ENCODE results near the gene NLE1. TPM values are rescaled to one million over a fixed set of nuclear protein-coding genes. Genes with fewer than 3 reads are reported as not detected.

Gene NLE1
- total RNA-seq, 4 donors from 2014 or later, result 5.1 to 11.7 (median 8.3) TPM

- no peaks in the 10 kb centered on the region for H3K36me3 ChIP-seq
Observed at GRCh38 chr17:35089586-35090296, 52.4 kb downstream of the NLE1 start.

DNA sequence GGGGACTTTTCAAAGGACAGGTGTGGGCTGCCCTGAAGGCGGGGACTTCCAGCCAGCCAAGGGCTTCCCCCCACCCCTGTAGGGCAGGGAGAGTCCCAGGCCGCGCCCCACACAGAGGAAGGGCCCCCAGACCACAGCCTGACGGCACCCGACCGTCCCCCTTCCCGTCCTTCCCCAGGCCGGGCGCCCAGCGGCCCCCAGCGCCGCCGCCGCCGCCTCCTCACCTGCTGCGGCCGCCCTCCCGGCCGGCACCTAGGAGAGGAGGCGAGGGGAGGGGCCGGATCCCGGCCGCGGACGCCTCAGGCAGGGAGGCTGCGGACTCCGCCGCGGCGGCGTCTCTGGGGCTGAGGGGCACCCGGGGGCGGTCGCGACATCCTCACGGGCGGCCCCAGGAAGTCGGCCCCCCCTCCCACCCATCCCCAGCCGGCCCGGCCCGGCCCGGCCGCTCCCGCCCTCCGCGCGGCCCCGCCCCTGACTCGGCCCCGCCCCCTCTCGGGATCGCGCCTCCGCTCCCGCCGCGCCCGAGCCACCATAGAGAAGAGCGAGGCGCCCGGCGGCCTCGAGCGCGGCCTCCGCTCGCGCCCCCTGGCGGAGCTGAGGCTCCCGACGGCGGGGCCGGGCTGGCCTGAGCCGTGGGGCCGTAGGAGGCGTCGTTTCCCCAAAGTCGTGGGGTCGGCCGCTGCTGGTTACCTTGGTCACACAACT, 53.1 kb downstream of the NLE1 start:
- peak overlapping the region; percentile 90 to 98 (median 94) for H3K4me3 ChIP-seq
- H3K9me3 ChIP-seq, result no peaks in the 10 kb centered on the region
- peak; percentile 49 to 50 for TF ChIP-seq POLR2A (IDR thresholded peaks at IDR 0.05)
- peak; percentile 86 to 96 (median 93) for TF ChIP-seq CTCF (IDR thresholded peaks at IDR 0.05)
- no peaks in the 10 kb centered on the region for H3K36me3 ChIP-seq
- H3K27ac ChIP-seq, result peak overlapping the region; percentile 96 to 99 (median 98)
- peak; percentile 90 to 95 (median 93) for DNase-seq
- H3K4me1 ChIP-seq, result peaks cover 0 to 31% (median 4%) of the 10 kb centered on the region in 4 donors
- no peaks in the 10 kb centered on the region for H3K27me3 ChIP-seq

More at GRCh38 chr17:35089586-35090296, 52.4 kb downstream of the NLE1 start:
- Histone ChIP-seq H3K27ac (peak overlapping the region; percentile 96 to 99 (median 98)), H3K27me3 (no peaks in the 10 kb centered on the region), H3K9me3 (no peaks in the 10 kb centered on the region), H3K4me1 (peaks cover 0 to 25% (median 4%) of the 10 kb centered on the region in 4 donors), H3K4me3 (peak overlapping the region; percentile 90 to 98 (median 94))
- TF ChIP-seq CTCF (IDR thresholded peaks at IDR 0.05), result peak in 1 of 6 experiments; percentile 23
- no peak for TF ChIP-seq POLR2A (IDR thresholded peaks at IDR 0.05)
- peak in 2 of 3 donors; percentile 26 to 56 for DNase-seq

GRCh38 chr17:35088356-35088880, 53.7 kb downstream of the NLE1 start:
- peak; percentile 41 to 81 (median 76) for DNase-seq
- Histone ChIP-seq H3K9me3 (no peaks in the 10 kb centered on the region), H3K36me3 (no peaks in the 10 kb centered on the region), H3K4me1 (peaks cover 0 to 31% (median 4%) of the 10 kb centered on the region in 4 donors), H3K4me3 (peak overlapping the region; percentile 90 to 98 (median 94)), H3K27ac (peak overlapping the region; percentile 96 to 99 (median 98)), H3K27me3 (no peaks in the 10 kb centered on the region)
- no peak for TF ChIP-seq POLR2A (IDR thresholded peaks at IDR 0.05)
- TF ChIP-seq CTCF (IDR thresholded peaks at IDR 0.05), result no peak

GRCh38 chr17:35087731-35088355, 54.3 kb downstream of the NLE1 start:
- peak overlapping the region; percentile 96 to 99 (median 98) for H3K27ac ChIP-seq
- peaks cover 0 to 31% (median 6%) of the 10 kb centered on the region in 4 donors for H3K4me1 ChIP-seq
- no peaks in the 10 kb centered on the region for H3K27me3 ChIP-seq
- H3K36me3 ChIP-seq, result no peaks in the 10 kb centered on the region
- DNase-seq, result peak; percentile 43 to 84 (median 69)
- TF ChIP-seq POLR2A (IDR thresholded peaks at IDR 0.05), result peak; percentile 43 to 68
- TF ChIP-seq CTCF (IDR thresholded peaks at IDR 0.05), result peak in 2 of 6 experiments; percentile 3 to 4
- no peaks in the 10 kb centered on the region for H3K9me3 ChIP-seq
- peak overlapping the region; percentile 90 to 98 (median 94) for H3K4me3 ChIP-seq

DNA sequence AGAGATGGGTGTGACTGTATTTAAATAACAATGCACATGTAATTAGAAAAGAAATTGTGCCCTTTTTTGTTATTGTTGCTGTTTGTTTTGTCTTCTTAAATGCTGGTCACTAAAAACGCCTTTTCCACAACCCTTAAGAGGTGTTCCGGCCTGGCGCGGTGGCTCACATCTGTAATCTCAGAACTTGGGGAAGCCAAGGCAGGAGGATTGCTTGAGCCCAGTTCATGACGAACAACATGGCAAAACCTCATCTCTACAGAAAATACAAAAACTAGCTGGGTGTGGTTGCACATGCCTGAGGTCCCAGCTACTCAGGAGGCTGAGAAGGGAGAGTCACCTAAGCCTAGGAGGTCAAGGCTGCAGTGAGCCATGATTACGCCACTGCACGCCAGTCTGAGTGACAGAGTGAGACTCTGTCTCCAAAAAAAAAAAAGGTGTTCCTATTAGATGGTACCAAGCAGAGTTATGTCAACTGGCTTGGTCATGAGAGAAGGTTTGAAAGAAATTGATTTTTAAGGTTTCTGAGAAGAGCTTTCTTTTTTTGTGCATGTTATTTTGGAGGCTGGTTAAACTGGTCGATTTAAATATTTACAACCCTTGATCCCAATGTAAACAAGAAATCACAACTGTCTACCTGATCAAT, 55.1 kb downstream of the NLE1 start:
- peaks cover 0 to 39% (median 8%) of the 10 kb centered on the region in 4 donors for H3K4me1 ChIP-seq

More for the DNA sequence above, 55.1 kb downstream of the NLE1 start:
- Histone ChIP-seq H3K9me3 (no peaks in the 10 kb centered on the region), H3K4me3 (peak overlapping the region in 2 of 4 donors; percentile 90 to 97), H3K36me3 (no peaks in the 10 kb centered on the region), H3K27ac (peak overlapping the region; percentile 96 to 99 (median 98)), H3K27me3 (no peaks in the 10 kb centered on the region)
- no peak for TF ChIP-seq CTCF (IDR thresholded peaks at IDR 0.05)
- no peak for TF ChIP-seq POLR2A (IDR thresholded peaks at IDR 0.05)
- DNase-seq, result peak in 1 of 3 donors; percentile 55

Measured in Peyer's patch (tissue), 4 donors.